ENCODE results near the gene NEO1. TPM values are rescaled to one million over a fixed set of nuclear protein-coding genes. Genes with fewer than 3 reads are reported as not detected.

Gene NEO1
- total and polyA plus RNA-seq, 9 of the 15 experiments (the other 6 are each of a cell fraction or from before 2014, with no cell fraction given): 0.08 to 1.7 (median 0.48) TPM

GRCh38 chr15:73038220-73038619 lies 14.0 kb upstream of the NEO1 start:
- DNase-seq (ENCODE audit: extremely low read depth in 1 of 4, low spot score in 3 of 4) (no peak), ATAC-seq (no peak), FAIRE-seq (no peak)
- Histone ChIP-seq H3K4me3 (no peak overlapping the region), H3K9ac (ENCODE audit: insufficient read depth in 1 of 2, low read depth in 2 of 2, low read length in 2 of 2) (no peak overlapping the region), H3K27ac (ENCODE audit: extremely low read depth, low read depth, low read length) (no peak overlapping the region), H3K9me1 (ENCODE audit: control insufficient read depth, insufficient read depth, low read length) (no peaks in the 10 kb centered on the region), H3K27me3 (ENCODE audit: control insufficient read depth in 2 of 2, insufficient read depth in 2 of 2, low read length in 2 of 2) (peaks cover 0 to 1% of the 10 kb centered on the region in 2 experiments; a peak in 3 of 5 replicates), H4K20me1 (replicated peaks; ENCODE audit: control insufficient read depth, insufficient read depth, low read length) (no peaks in the 10 kb centered on the region), H3K36me3 (ENCODE audit: control insufficient read depth, insufficient read depth, low read length) (no peaks in the 10 kb centered on the region), H3K9me3 (replicated peaks; ENCODE audit: control insufficient read depth, insufficient read depth, low read depth, low read length) (no peaks in the 10 kb centered on the region), H3K4me2 (ENCODE audit: insufficient read depth, low read length) (no peak overlapping the region), H3K79me2 (ENCODE audit: control insufficient read depth, insufficient read depth, low read length) (no peaks in the 10 kb centered on the region), H3K4me1 (replicated peaks in 1 of 2; ENCODE audit: control insufficient read depth in 2 of 2, insufficient read depth in 2 of 2, low read length in 2 of 2) (no peaks in the 10 kb centered on the region), H2AFZ (ENCODE audit: low read depth, low read length) (no peak overlapping the region)
- CTCF ChIA-PET (ENCODE audit: low intra/inter-chr PET ratio): no interaction called here
- intact Hi-C loops (cut with micrococcal nuclease) (no loop called here), in situ Hi-C loops (cut with MboI) (no loop called here)
- no TSS peak for BruUV-seq (replicated peaks)
- WGBS (ENCODE audit: insufficient coverage, low coverage, missing lambda C conversion rate): 0% methylated on average over 4 of the region's 4 CpGs
- TF ChIP-seq POLR2B (IDR thresholded peaks at IDR 0.05; ENCODE audit: low read depth, partially characterized antibody) (no peak), RAD51 (IDR thresholded peaks at IDR 0.05; ENCODE audit: borderline replicate concordance, low read depth) (no peak), SPI1 (IDR thresholded peaks at IDR 0.05; ENCODE audit: borderline replicate concordance, low read depth, low read length) (no peak), ZNF263 (CRISPR knock-in tag; IDR thresholded peaks at IDR 0.05; ENCODE audit: borderline replicate concordance) (no peak), GABPB1 (CRISPR knock-in tag; IDR thresholded peaks at IDR 0.05) (no peak), SMC3 (conservative IDR thresholded peaks at IDR 0.05; ENCODE audit: insufficient read depth, low read depth, low read length) (no peak)
- POLR2A ChIA-PET: no interaction called here

- no peaks in the 10 kb centered on the region for H3K36me3 ChIP-seq (ENCODE audit: control insufficient read depth, insufficient read depth, low read length)
- TF ChIP-seq MAFF (IDR thresholded peaks at IDR 0.05; ENCODE audit: low read length) (no peak), NUFIP1 (IDR thresholded peaks at IDR 0.05; ENCODE audit: partially characterized antibody) (no peak), POLR3A (IDR thresholded peaks at IDR 0.05; ENCODE audit: borderline replicate concordance, extremely low read depth, insufficient read depth, insufficient read length) (no peak), KLF16 (IDR thresholded peaks at IDR 0.05) (no peak), TCFL5 (CRISPR knock-in tag; conservative IDR thresholded peaks at IDR 0.05) (no peak)
- POLR2A ChIA-PET: no interaction called here
- no peak overlapping the region for H3K4me3 ChIP-seq
- no peaks in the 10 kb centered on the region for H3K9me3 ChIP-seq (replicated peaks; ENCODE audit: control insufficient read depth, insufficient read depth, low read depth, low read length)
- H4K20me1 ChIP-seq (replicated peaks; ENCODE audit: control insufficient read depth, insufficient read depth, low read length): no peaks in the 10 kb centered on the region
- H3K4me2 ChIP-seq (ENCODE audit: insufficient read depth, low read length): no peak overlapping the region
- no peak overlapping the region for H3K27ac ChIP-seq (ENCODE audit: extremely low read depth, low read depth, low read length)
- in situ Hi-C loops (cut with MboI) (no loop called here), intact Hi-C loops (cut with micrococcal nuclease) (no loop called here)
- H2AFZ ChIP-seq (ENCODE audit: low read depth, low read length): no peak overlapping the region
- DNase-seq (ENCODE audit: extremely low read depth in 1 of 4, low spot score in 3 of 4): no peak
- no peaks in the 10 kb centered on the region for H3K79me2 ChIP-seq (ENCODE audit: control insufficient read depth, insufficient read depth, low read length)
- ATAC-seq: no peak
- CTCF ChIA-PET (ENCODE audit: low intra/inter-chr PET ratio): no interaction called here
- peaks cover 0 to 4% of the 10 kb centered on the region in 2 experiments; a peak in 2 of 5 replicates for H3K4me1 ChIP-seq (replicated peaks in 1 of 2; ENCODE audit: control insufficient read depth in 2 of 2, insufficient read depth in 2 of 2, low read length in 2 of 2)
- no TSS peak for BruUV-seq (replicated peaks)
- 3% methylated on average over 5 of the region's 5 CpGs for WGBS (ENCODE audit: insufficient coverage, low coverage, missing lambda C conversion rate)
- no peak for FAIRE-seq
- H3K9ac ChIP-seq (ENCODE audit: insufficient read depth in 1 of 2, low read depth in 2 of 2, low read length in 2 of 2): no peak overlapping the region
- H3K9me1 ChIP-seq (ENCODE audit: control insufficient read depth, insufficient read depth, low read length): no peaks in the 10 kb centered on the region
- H3K27me3 ChIP-seq (ENCODE audit: control insufficient read depth in 2 of 2, insufficient read depth in 2 of 2, low read length in 2 of 2): peaks cover 0 to 3% of the 10 kb centered on the region in 2 experiments; a peak in 3 of 5 replicates
Observed at GRCh38 chr15:73046073-73046472, 6.2 kb upstream of the NEO1 start.
